Measurements from ENCODE around the gene ATAD2B.
"Not testable (repeated sequence)": the region's sequence is repeated elsewhere in the genome, so short reads cannot be mapped to it uniquely, and the experiment has no call there.

Gene ATAD2B

DNA sequence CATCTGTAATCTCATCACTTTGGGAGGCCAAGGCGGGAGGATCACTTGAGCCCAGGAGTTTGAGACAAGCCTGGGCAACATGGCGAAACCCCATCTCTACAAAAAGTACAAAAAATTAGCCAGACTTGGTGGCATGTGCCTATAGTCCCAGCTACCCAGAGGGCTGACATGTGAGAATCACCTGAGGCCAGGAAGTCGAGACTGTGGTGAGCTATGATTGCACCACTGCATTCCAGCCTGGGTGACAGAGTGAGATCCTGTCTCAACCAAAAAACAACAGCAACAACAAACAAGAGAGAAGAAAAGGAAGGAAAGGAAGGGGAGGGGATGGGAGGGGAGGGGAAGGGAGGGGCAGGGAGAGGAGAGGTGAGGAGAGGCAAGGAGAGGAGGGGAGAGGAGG, 203.9 kb downstream of the ATAD2B start:
- DNase-seq = not testable (repeated sequence)

DNA sequence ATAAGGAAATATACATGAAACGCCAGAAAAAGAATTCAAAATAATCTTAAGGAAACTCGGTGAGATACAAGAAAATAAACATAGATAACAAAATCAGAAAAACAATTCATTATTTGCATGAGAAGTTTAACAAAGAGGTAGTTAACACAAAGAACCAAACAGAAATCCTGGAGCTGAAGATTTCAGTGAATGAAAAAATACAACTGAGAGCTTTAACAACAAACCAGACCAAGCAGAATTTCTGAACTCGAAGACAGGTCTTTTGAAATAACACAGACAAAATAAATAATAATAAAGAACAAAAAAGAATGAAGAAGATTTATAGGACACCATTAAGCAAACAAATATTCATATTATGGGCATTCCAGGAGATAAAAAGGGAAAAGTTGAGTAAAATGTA, 204.7 kb downstream of the ATAD2B start:
- DNase-seq = no peak

DNA sequence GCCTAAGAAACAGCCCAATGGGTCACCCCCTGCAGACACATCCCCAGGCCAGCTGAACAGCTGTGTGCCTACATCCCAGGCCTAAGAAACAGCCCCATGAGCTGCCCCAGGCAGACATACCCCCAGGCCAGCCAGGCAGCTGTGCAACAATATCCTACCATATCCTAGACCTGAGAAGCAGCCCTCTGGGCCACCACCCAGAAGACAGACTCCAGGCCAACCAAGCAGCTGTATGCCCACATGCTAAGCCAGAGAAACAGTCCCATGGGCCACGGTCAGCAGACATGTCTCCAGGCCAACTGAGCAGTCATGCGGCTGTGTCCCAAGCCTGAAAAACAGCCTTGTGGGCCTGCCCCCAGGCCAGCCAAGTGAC, 205.5 kb downstream of the ATAD2B start:
- no peak for DNase-seq

DNA sequence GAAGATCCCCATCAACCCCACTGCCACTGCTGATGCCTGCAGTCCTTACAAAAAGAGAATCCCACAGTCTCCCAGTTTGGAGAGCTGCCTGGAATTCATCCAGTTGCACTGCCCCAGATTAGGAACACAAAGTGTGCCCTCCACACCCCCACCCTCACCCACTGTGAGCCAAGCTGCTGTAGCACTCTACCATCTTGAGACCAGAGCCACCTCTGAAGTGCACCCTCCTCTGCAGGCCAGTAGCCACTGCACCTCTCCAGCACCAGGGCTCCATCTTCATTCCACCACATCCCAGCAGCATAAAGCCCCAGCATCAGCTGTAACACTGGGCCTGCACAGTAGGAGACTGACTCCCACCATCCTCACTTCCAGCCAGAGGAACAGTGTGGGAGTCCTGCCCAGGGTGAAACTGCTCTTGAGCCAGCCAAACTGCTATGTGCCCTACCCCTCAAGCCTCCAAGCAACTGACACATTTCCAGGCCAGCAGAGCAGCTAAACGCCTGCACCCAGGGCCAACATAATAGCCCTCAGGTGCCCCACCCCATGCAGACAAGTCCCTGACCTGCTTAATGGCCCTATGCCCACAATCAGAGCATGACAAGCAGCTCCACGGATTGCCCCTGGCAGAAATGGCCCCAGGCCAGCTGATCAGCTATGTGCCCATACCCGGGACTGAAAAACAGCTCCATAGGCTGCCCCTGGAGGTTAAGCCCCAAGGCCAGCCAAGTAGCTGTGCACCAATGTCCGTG, 206.0 kb downstream of the ATAD2B start:
- no peak for DNase-seq

DNA sequence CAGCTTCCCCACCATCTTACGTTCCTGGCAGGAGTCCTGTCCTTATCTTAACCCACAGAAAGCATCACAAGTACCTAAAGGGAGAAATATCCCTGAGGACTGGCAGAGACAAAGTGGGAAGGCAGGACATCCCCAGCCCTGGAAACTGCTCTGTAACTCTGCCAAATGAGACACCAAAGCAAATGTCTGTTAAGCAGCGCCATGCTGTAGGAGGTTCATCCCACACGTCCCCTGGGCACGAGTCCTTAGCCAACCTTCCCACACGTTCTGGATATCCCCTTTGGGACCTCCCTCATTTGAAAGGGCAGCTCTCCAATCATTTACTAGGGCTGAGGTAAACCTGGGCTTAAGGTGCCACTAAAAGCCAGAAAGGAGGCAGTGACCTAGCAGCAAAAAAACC, 207.2 kb downstream of the ATAD2B start:
- no peak for DNase-seq

DNA sequence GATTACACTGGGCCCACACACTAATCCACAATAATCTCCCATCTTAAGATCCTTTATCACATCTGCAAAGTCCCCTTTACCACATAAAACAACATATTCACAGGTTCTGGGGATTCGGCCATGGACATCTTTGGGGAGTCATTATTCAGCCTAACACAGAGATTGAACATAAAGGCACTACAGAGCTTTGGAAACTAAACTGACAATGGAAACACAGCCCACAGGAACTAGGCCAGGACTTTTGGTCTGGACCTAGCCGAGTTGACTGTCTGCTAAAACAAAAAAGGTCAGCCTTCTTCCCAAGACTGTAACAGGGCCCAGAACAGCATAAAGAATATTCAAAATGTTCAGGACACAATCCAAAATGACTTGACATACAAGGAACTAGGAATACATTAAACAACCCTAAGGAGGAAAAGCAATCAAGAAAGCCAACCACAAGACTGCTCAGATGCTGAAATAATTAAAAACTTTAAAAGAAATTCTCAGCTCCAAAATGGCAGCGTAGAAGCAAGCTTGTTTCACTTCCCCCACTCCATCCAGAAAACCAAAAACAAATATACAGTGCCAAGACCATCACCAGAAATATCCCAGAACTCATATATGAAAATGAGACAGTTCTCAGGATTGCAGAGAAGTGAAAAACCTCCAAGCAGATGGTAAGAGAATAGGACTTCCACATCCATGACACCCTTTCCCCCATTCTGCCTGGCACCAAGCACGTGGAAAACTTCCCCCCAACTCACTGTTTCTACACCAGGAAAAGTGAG, 207.8 kb downstream of the ATAD2B start:
- DNase-seq = no peak

DNA sequence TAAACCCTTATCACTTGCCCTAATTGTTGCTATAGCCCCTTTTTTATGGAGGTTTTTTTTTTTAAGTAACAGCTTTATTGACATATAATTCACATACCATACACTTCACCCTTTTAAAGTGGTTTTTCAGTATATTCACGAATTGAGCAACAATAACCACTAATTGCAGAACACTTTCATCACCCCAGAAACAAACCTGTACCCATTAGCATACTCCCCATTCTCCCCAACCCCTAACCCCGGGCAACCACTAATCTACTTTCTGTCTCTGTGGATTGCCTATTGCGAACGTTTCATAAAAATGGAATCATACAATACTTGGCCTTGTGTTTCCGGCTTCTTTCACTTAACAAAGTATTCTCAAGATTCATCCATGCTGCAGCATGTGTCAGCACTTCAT, 213.6 kb downstream of the ATAD2B start:
- DNase-seq = no peak

DNA sequence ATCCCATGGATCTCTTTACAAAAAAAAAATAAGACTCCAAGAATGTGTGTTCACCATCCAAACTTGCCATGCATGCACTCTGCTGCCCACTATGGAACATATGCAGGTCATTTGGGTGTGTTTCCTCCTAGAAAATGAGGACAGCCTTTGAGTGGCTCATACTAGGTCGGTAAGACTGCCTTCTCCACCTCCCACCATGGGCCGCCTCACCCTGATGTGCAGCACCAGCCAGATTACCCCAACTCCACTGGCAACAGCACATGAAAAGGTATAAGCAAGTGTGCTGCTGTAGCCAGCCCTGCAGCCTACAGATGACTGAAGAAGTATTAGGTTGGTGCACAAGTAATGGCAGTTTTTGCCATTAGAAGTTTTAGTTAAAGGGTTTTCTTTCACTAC, 214.2 kb downstream of the ATAD2B start:
- no peak for DNase-seq

DNA sequence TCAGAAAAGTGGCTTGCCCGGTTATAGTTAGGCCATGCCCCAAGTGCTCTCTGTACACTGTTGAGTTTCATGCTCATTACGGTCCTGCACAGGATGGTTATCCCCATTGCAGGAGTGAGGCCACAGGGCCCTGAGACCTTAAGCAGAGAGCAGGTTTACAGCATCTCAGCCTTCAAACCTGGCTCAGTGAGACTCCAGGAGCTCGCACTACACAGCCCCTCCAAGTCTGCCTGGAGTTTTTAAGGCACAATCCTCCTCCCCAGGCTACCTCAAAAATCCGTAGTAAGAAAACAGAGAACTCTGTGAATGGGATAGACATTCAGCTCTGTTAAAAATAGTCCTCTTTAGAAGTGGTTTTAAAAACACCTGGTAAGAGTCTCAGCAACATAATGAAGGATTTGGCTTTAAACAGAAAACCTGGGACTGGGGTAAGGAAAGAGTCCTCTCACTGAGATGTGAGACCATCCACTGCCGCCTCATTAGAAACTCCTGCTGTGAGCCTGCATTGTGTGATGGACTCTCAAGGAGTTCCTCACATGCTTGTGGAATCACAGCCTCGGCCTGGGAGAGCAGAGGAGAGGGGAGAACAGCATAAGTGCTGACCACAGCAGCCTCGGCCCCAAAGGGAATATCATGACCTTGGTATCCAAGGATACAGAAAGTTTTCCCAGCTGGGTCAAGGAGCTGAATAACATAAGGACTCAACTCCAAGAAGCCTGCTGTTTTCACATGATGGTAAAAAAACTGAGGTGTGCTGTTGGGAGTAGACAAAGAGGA, 214.8 kb downstream of the ATAD2B start:
- peak; percentile 90 for DNase-seq

DNA sequence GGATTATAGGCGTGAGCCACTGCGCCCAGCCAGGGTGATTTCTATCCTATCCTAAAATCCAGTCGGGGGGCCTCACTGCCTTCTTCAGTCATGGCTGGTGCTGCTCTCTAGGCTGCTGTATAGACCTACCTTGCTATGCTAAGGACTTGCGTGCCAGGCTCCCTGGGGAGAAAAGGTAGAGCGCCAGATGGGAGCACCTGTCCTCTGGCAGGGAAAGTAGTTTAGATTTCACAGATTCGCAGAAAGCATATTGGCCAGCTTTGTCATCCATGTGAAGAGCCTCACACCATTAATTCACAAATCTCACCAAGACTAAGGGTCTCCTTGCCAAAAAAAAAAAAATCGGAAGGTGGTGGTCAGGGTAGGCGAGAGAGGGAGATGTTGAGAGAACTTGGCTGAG, 217.6 kb downstream of the ATAD2B start:
- DNase-seq = no peak

DNA sequence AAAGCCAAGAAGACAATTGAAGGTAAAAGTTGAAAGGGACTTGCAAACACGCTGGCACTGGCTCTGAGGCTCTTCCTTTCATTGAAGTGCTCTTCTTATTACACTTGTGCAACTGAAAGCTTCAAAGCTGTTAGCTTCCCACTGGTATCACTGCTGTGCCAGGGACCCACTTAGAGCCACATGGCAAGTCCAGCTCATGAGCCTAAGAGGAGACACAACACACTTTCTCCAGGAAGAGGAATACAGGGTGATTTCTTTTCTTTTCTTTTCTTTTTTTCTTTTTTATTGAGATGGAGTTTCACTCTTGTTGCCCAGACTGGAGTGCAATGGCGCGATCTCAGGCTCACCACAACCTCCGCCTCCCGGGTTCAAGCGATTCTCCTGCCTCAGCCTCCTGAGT, 218.2 kb downstream of the ATAD2B start:
- peak; percentile 13 for DNase-seq

DNA sequence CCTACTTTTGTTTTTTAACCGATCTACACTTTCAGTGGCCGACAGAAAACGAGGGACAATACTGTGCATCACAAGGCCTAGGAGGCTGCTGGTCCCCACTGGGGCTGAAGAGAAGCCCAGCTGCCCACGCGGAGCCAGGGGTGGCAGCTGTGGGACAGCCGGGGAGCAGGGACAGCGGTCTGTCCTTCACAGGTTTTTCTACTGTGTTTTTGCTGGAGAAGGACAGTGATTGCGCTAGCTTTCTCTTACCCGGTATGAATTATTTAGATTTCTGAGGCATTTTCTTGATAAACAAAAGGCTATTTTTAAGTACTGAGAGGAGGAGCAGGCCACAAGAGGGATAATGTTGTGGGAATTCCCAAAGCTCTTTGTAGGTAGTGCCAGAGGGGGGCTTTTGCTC, 219.8 kb downstream of the ATAD2B start:
- DNase-seq = no peak

DNA sequence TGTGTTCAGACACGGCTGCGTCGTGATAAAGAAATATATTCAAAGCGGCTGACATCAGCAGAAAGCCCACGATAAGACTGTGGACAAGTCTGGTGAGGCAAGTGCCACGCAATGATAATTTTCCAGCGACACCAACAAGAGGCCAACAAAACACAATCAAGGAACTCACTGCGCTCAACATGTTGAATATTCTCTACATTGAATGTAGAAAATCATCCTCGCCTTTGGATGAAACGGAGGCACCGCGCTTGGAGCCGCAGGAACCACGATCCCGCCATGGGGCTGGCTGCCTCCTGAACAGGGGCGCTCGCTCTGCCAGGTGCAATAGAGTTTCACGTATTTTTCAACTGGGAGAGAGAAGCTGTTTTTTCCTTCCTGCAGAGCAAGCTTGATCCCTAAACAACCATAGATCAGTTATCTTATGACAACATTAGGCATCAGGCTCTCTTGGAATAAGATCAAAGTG, 220.3 kb downstream of the ATAD2B start:
- no peak for DNase-seq

DNA sequence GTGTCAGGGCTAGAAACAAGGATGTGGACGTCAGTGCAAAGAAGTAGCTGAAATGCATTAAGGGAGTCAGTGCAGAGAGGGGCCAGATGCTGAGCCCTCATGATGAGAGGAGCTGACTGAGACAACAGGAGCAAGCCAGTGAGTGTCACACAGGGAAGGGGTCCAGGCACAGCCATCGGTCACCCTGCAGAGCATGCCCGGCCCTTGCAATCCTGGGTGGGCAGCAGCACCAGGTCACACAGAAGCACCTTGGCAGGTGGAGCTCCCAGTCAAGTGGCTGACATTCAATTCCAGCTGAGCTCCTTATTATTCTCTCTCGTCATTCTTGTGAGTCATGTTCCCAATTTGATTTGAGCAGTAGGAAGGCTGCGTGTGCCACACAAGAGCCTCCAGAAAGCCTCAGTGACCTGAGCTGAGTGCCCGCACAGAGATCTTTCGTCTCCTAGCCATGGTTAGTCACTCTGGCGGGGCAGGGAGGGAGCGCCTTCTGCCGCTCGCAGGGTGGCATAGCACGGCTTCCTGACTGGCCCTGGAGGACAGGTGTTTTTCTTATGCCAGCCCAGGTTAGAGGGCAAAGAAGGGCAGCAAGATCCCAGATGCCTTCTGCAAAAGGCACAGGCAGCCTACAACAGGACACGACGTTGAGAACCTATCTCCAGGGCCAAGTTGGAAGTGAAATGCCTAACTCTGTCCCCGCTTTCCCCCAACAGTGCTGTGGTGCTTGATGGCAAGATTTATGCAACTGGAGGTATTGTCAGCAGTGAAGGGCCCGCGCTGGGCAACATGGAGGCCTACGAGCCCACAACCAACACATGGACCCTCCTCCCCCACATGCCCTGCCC, 220.9 kb downstream of the ATAD2B start:
- no peak for DNase-seq

DNA sequence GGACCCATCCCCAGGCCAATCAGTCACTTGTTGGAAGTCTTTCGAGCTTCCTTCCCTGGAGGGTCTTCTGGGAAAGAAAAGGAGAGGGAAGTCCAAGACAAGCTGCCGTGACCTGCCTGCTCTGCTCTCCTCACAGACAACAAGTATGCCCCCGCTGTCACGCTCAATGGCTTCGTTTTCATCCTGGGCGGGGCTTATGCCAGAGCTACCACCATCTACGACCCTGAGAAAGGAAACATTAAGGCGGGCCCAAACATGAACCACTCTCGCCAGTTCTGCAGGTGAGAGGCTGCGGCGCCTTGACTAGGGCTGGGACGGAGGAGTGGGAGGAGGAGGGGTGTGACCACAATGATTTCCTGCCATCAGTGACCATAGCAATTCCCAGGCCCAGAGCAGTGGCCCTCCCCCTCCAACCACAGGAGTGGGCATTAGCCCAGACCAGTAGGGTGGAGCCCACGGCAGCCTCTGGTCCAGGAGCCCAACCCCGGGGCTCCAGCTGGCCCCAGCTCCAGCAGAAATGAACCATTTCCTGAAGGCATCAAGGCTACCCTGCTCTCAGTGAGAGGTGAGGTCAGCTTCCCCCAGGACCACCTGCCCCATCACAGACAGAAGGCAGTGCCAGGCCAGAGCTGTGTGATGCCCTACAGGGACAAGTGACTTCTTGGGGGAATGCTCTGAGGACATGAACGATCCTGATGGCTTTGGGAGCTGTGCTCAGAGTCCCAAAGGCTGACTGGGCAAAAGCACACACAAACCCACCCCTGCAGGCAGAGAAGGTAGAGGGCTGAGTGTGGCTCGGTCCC, 223.1 kb downstream of the ATAD2B start:
- DNase-seq = no peak

DNA sequence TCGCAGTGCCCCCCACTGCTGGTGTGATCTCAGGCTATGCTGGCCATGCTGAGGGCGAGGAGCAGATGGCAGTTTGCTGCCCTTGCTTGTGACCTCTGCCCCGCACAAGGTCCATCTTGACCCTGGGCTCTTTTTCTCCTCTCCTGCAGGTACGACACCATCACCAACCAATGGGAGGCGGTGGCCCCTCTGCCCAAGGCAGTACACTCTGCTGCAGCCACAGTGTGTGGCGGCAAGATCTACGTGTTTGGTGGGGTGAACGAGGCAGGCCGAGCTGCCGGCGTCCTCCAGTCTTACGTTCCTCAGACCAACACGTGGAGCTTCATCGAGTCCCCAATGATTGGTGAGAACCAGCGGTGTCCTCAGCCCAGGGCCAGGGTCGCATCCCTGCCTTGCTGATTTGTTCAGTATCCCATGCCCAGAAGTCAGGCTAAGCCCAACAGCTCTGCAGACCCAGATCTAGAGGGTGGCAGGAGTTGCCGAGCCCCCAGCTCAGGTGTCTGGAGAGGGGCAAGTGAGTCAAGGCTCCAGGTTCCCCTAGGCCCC, 223.8 kb downstream of the ATAD2B start:
- no peak for DNase-seq

DNA sequence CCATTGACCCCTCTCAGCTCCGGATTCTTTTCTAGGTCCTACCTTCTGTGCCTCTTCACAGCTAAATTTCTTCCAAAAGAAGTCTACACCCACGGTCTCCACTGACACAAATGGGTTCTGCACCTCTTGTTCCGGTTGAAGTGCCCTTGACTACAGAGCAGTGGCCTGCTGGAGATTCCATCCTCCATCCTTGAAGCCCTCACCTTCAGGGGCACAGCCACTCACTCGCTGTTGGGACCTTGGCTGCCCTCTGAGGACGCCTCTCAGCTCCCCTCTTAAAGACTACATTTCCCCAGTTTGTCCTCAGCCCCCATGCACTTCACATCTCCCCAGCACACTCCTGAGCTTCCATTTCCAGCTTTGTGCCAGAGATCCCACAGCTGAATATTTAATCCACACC, 226.3 kb downstream of the ATAD2B start:
- DNase-seq = no peak

DNA sequence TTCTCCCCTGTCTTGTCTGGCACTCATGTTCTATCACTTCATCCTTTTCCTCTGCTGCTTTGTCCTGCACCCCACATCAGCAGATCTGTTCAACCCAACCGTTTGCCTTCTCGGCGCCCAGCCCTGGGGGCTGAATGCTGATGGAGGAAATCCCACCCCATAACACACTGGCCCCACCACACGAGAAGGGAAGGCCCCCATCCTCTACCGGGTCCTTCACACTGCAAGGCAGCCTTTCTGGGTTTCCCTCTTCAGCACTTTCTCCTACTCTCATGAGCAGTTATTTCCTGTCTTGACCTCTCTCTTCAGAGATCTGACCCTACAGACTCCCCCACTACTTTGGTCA, 227.4 kb downstream of the ATAD2B start:
- no peak for DNase-seq

DNA sequence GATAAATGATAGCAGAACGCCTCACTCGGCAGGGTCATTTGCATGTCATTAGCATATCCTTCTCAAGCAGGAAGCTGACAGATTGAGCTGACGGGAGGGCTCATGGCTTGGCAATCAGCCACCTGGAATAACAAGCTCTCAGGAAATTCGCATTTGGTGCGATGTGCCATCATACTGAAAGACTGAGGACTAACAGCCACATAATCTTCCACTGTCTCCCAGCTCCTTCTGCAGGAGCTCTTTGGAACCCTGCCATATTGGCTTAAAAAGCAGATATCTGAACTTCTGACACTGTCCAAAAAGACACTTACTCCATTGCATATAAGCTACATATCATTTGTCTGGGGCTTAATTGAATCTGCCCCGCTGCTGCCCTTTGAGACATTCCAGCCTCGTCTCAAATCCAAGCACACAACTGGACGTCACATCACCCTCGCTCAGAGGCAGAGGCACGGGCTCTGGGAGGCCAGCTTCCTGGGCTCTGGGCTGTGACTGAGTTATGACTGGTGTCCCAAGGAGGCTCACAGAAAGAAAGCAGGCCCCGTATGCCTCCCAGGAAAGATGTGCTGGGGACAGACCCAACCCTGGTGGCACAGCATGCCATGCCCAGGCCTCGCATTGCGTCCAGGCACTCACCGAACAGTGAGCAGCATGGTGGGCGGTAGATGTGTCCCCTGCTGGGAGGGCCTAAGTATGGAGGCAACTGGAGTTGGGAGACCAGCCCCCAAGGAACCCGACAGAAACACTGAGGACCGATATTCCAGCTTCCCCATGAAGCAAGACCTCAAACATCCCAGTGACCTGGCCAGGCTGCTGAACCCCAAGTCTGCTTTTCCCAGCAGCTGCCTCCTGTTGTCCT, 228.0 kb downstream of the ATAD2B start:
- no peak for DNase-seq

All from DMS79 (cell line).